Glutamatergic neuron (in vitro differentiated cells): ENCODE measurements around the gene TPPP3. TPM values are rescaled to one million over a fixed set of nuclear protein-coding genes. Genes with fewer than 3 reads are reported as not detected.

Experiments used
- DNase-seq: peaks from one replicate; pipeline ENCODE4 v3.0.0; 2022
- H3K27ac Mint-ChIP-seq: one replicate; pipeline ENCODE4 v1.8.0; 2020; ENCODE audit warnings: mild to moderate bottlenecking, mixed read lengths, inconsistent platforms; ENCODE audit not compliant: unreplicated experiment
- H3K27me3 Mint-ChIP-seq: one replicate; pipeline ENCODE4 v1.8.0; 2020; ENCODE audit warnings: mild to moderate bottlenecking, moderate library complexity, mixed read lengths, inconsistent platforms; ENCODE audit not compliant: unreplicated experiment
- H3K36me3 Mint-ChIP-seq: one replicate; pipeline ENCODE4 v1.8.0; 2020; ENCODE audit warnings: mild to moderate bottlenecking, mixed read lengths, inconsistent platforms; ENCODE audit not compliant: unreplicated experiment
- H3K4me1 Mint-ChIP-seq: one replicate; pipeline ENCODE4 v1.8.0; 2020; ENCODE audit warnings: mild to moderate bottlenecking, low read depth, mixed read lengths, inconsistent platforms; ENCODE audit not compliant: unreplicated experiment
- H3K4me3 Mint-ChIP-seq: one replicate; pipeline ENCODE4 v1.8.0; 2020; ENCODE audit warnings: mild to moderate bottlenecking, mixed read lengths, inconsistent platforms; ENCODE audit not compliant: unreplicated experiment
- H3K9me3 Mint-ChIP-seq: one replicate; pipeline ENCODE4 v1.8.0; 2020; ENCODE audit warnings: mild to moderate bottlenecking, moderate library complexity, mixed read lengths, inconsistent platforms; ENCODE audit not compliant: unreplicated experiment
- CTCF ChIP-seq: fragments of 200-600 bp; sonication (generic); IDR thresholded peaks from one replicate; pipeline ENCODE4 v1.5.0; 2021; ENCODE audit not compliant: partially characterized antibody, unreplicated experiment
- total RNA-seq: library from RNA; stranded (reverse); fragmentation: NEBNext Ultra II Directional; extraction: Animal tissue kit (Norgen Biotek cat#: 25700); gene quantifications from one replicate; pipeline ENCODE4 v1.2.1, GENCODE V29; 2021; ENCODE audit not compliant: unreplicated experiment

TPPP3 gene
- total RNA-seq, 1 donor from 2014 or later, result 21.7 TPM

- peaks cover 23% of the 10 kb centered on the region for H3K4me1 Mint-ChIP-seq
- DNase-seq, result no peak
- peaks cover 15% of the 10 kb centered on the region for H3K27me3 Mint-ChIP-seq
Measured at GRCh38 chr16:67390816-67391423, 2.4 kb downstream of the TPPP3 start.

GRCh38 chr16:67389911-67390815, 3.1 kb downstream of the TPPP3 start:
- DNase-seq, result no peak
- H3K36me3 Mint-ChIP-seq, result no peaks in the 10 kb centered on the region

More at GRCh38 chr16:67390816-67391423, 2.4 kb downstream of the TPPP3 start:
- H3K4me3 Mint-ChIP-seq, result no peak overlapping the region
- no peak for TF ChIP-seq CTCF
- peak overlapping the region; percentile 64 for H3K27ac Mint-ChIP-seq
- peaks cover 2% of the 10 kb centered on the region for H3K9me3 Mint-ChIP-seq
- no peaks in the 10 kb centered on the region for H3K36me3 Mint-ChIP-seq

GRCh38 chr16:67388591-67388990, 4.7 kb downstream of the TPPP3 start:
- DNase-seq, result no peak
- Mint-ChIP-seq H3K27me3 (peaks cover 13% of the 10 kb centered on the region), H3K4me1 (peaks cover 22% of the 10 kb centered on the region), H3K4me3 (peak overlapping the region; percentile 52), H3K27ac (no peak overlapping the region), H3K36me3 (no peaks in the 10 kb centered on the region), H3K9me3 (peaks cover 1% of the 10 kb centered on the region)
- no peak for TF ChIP-seq CTCF

More at GRCh38 chr16:67389911-67390815, 3.1 kb downstream of the TPPP3 start:
- Mint-ChIP-seq H3K4me1 (peaks cover 19% of the 10 kb centered on the region), H3K27ac (no peak overlapping the region), H3K4me3 (no peak overlapping the region), H3K9me3 (peaks cover 1% of the 10 kb centered on the region), H3K27me3 (peaks cover 13% of the 10 kb centered on the region)
- TF ChIP-seq CTCF, result no peak

GRCh38 chr16:67388191-67388590, 5.1 kb downstream of the TPPP3 start:
- H3K27me3 Mint-ChIP-seq, result peaks cover 13% of the 10 kb centered on the region
- no peak overlapping the region for H3K27ac Mint-ChIP-seq
- peak overlapping the region; percentile 52 for H3K4me3 Mint-ChIP-seq
- H3K4me1 Mint-ChIP-seq, result peaks cover 22% of the 10 kb centered on the region
- TF ChIP-seq CTCF, result no peak
- no peak for DNase-seq
- H3K9me3 Mint-ChIP-seq, result peaks cover 1% of the 10 kb centered on the region
- no peaks in the 10 kb centered on the region for H3K36me3 Mint-ChIP-seq

DNA sequence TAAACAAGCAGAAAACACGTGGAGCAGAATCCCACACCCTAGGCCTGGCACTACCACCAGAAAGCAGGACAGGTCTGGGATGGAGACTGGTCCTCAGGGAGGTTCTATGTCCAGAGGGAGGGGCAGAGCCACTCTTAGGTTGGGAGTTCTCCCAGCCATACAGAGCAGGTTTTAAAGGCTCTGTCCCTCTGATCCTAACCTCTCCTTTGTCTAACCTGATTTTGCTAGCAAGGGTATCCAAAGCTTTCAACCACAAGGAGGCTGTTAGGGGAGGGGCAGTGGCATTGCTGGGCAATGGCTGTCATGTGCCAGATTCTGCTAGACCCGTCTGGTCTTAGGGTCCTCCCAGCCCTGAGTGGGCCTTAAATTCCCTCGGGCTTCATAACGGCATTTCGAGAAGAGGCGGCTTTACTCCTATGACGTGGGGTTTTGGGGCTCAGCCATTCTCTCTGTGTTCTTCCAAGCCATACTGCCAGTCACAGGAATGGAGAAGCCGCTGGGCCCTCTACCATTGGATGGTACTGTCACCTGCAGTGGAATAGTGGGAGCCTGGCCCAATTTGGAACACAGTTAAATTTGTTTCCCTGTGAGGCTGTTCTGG, 5.7 kb downstream of the TPPP3 start:
- Mint-ChIP-seq H3K27me3 (peaks cover 10% of the 10 kb centered on the region), H3K4me3 (no peak overlapping the region), H3K36me3 (no peaks in the 10 kb centered on the region), H3K4me1 (peaks cover 21% of the 10 kb centered on the region), H3K9me3 (peaks cover 1% of the 10 kb centered on the region), H3K27ac (no peak overlapping the region)
- TF ChIP-seq CTCF, result no peak
- no peak for DNase-seq
